MCF 10A (cell line): ENCODE results near the gene NOX5. TPM values are rescaled to one million over a fixed set of nuclear protein-coding genes. Genes with fewer than 3 reads are reported as not detected.

Experiments
- BruUV-seq: library from RNA; stranded (reverse); fragments of 400-500 nt; replicated peaks from 2 replicates; lab custom pipeline; 2021; lab: Mats Ljungman, UMichigan
- CTCF ChIA-PET: fragments of 300-600 bp; sonication (Branson Sonifier 250); formaldehyde crosslinking; extraction: SDS; loops from one replicate; lab custom pipeline; 2021; ENCODE audit warnings: antibody characterized with exemption, inconsistent platforms; lab: Yijun Ruan, JAX
- POLR2A ChIA-PET: fragments of 300-600, 350-650 bp; sonication (Branson Sonifier 250); formaldehyde crosslinking; extraction: SDS; loops from one replicate; lab custom pipeline; 2020; ENCODE audit warnings: antibody characterized with exemption, inconsistent platforms; lab: Yijun Ruan, JAX
- DNase-seq: peaks from one replicate; pipeline ENCODE4 v3.0.0-alpha.2; 2018; ENCODE audit not compliant: unreplicated experiment
- H3K27ac Mint-ChIP-seq: one replicate; pipeline ENCODE4 v1.8.0; 2022; ENCODE audit warnings: mild to moderate bottlenecking, low read depth, mixed read lengths; ENCODE audit not compliant: unreplicated experiment
- H3K27me3 Mint-ChIP-seq: one replicate; pipeline ENCODE4 v1.8.0; 2022; ENCODE audit warnings: mixed read lengths; ENCODE audit not compliant: insufficient read depth, unreplicated experiment
- H3K36me3 Mint-ChIP-seq: one replicate; pipeline ENCODE4 v1.8.0; 2022; ENCODE audit warnings: mild to moderate bottlenecking, moderate library complexity, mixed read lengths; ENCODE audit not compliant: insufficient read depth, unreplicated experiment
- H3K4me1 Mint-ChIP-seq: one replicate; pipeline ENCODE4 v1.8.0; 2022; ENCODE audit warnings: mixed read lengths; ENCODE audit not compliant: insufficient read depth, unreplicated experiment
- H3K4me3 Mint-ChIP-seq: one replicate; pipeline ENCODE4 v1.8.0; 2022; ENCODE audit warnings: mild to moderate bottlenecking, moderate library complexity, mixed read lengths; ENCODE audit not compliant: unreplicated experiment
- H3K9me3 Mint-ChIP-seq: one replicate; pipeline ENCODE4 v1.8.0; 2022; ENCODE audit warnings: mixed read lengths; ENCODE audit not compliant: unreplicated experiment
- intact Hi-C: fragments of 100-400 bp; cut with micrococcal nuclease; formaldehyde crosslinking; loops from 2 replicates; pipeline ENCODE4 v1.14.1; 2022
- total RNA-seq: library from RNA; stranded (reverse); gene quantifications from 2 replicates; pipeline ENCODE4 v1.2.3, GENCODE V29; 2022
- TF ChIP-seq, protein P1 (sequence below): fragments of 200-600 bp; IDR thresholded peaks from one replicate; pipeline ENCODE4 v1.8.0; 2022; ENCODE audit warnings: antibody characterized with exemption, mild to moderate bottlenecking; ENCODE audit not compliant: unreplicated experiment

NOX5 gene
- total RNA-seq, 1 experiment from 2014 or later: 1.4 TPM

GRCh38 chr15:68999091-68999490 is 15.4 kb upstream of the NOX5 start:
- H3K36me3 Mint-ChIP-seq: no peaks in the 10 kb centered on the region
- ChIA-PET POLR2A (no interaction called here), CTCF (interaction anchor here (0.6 kb wide), 1 partner anchor 583 kb away, joined by 3 read pairs; no protein-coding TSS in a partner anchor)
- intact Hi-C loops: no loop called here
- no peaks in the 10 kb centered on the region for H3K9me3 Mint-ChIP-seq
- H3K4me3 Mint-ChIP-seq: no peak overlapping the region
- no TSS peak for BruUV-seq
- DNase-seq: no peak
- TF ChIP-seq, protein P1, sequence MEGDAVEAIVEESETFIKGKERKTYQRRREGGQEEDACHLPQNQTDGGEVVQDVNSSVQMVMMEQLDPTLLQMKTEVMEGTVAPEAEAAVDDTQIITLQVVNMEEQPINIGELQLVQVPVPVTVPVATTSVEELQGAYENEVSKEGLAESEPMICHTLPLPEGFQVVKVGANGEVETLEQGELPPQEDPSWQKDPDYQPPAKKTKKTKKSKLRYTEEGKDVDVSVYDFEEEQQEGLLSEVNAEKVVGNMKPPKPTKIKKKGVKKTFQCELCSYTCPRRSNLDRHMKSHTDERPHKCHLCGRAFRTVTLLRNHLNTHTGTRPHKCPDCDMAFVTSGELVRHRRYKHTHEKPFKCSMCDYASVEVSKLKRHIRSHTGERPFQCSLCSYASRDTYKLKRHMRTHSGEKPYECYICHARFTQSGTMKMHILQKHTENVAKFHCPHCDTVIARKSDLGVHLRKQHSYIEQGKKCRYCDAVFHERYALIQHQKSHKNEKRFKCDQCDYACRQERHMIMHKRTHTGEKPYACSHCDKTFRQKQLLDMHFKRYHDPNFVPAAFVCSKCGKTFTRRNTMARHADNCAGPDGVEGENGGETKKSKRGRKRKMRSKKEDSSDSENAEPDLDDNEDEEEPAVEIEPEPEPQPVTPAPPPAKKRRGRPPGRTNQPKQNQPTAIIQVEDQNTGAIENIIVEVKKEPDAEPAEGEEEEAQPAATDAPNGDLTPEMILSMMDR: no peak
- no peaks in the 10 kb centered on the region for H3K27me3 Mint-ChIP-seq
- H3K27ac Mint-ChIP-seq: no peak overlapping the region
- peaks cover 21% of the 10 kb centered on the region for H3K4me1 Mint-ChIP-seq

DNA sequence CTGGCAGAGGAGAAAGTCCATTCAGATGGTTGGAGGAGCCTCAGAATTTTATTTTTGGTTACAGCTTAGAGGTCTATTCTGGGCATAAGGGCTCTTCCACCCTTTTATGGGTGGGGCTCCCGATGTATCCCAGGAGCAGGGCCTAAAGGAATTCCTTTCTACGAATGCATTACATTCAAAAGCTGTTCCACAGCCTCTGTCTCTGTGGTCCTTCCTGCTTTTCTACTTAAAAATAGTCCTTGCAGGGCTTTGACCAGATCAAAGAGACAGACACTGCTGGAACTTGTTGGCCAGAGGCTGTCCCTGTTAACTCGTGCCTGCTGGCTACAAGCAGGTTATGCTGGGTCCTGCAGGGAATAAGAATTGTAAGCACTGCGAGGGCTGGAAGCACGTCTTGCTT is 14.4 kb upstream of the NOX5 start:
- no peaks in the 10 kb centered on the region for H3K36me3 Mint-ChIP-seq
- TF ChIP-seq, protein P1: no peak
- no TSS peak for BruUV-seq
- H3K27me3 Mint-ChIP-seq: no peaks in the 10 kb centered on the region
- H3K9me3 Mint-ChIP-seq: no peaks in the 10 kb centered on the region
- H3K27ac Mint-ChIP-seq: no peak overlapping the region
- peaks cover 11% of the 10 kb centered on the region for H3K4me1 Mint-ChIP-seq
- intact Hi-C loops: no loop called here
- ChIA-PET POLR2A (interaction anchor here (0.6 kb wide), 1 partner anchor 8 kb away, joined by 3 read pairs; no protein-coding TSS in a partner anchor), CTCF (interaction anchor here (0.6 kb wide), 1 partner anchor 1719 kb away, joined by 3 read pairs; no protein-coding TSS in a partner anchor)
- H3K4me3 Mint-ChIP-seq: no peak overlapping the region
- no peak for DNase-seq

DNA sequence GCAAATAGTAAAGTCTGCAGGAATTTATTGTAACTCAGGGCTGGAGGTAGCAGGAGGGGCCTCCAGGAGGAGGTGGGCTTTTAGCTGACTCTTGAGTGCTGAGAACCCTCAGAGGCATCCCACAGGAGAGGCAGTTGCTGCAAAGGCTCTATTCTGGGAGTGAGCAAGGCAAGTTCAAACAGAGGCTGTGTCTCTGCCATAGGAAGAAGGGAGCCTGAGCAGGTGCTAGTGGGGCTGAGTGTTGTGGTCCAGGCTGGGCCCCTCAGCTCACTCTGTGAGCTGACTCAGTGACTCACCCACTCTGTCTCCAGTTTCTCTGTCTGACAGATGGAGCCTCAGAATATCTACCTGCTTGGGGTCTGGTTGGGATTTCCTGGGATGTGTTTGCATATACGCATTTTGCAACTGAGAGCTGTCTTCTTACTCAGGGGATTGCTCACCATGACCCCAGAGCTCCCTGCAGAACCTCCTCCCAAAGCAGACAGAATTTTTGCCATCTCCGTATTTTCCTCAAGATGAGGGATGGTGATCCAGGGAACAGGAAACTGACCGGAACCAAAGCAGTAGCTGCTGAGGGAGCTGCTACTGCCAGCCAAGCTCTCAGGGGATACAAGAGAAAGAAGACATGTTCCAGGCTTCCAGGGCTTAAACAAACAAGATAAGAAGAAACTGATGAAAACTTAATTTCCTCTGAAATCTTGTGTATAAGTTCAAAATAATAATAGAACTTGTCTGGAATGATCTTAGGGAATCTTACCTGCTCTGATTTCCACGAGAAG is 13.6 kb upstream of the NOX5 start:
- intact Hi-C loops: no loop called here
- no peak overlapping the region for H3K27ac Mint-ChIP-seq
- no peaks in the 10 kb centered on the region for H3K36me3 Mint-ChIP-seq
- H3K9me3 Mint-ChIP-seq: no peaks in the 10 kb centered on the region
- TF ChIP-seq, protein P1: no peak
- POLR2A ChIA-PET: interaction anchor here (0.6 kb wide), 1 partner anchor 7 kb away, joined by 3 read pairs; no protein-coding TSS in a partner anchor
- H3K4me3 Mint-ChIP-seq: no peak overlapping the region
- CTCF ChIA-PET: interaction anchor here (0.6 to 0.8 kb wide), 2 partner anchors 58 to 451 kb away, joined by 3 read pairs; no protein-coding TSS in a partner anchor
- peaks cover 7% of the 10 kb centered on the region for H3K4me1 Mint-ChIP-seq
- no peaks in the 10 kb centered on the region for H3K27me3 Mint-ChIP-seq
- DNase-seq: no peak
- no TSS peak for BruUV-seq

- H3K27ac Mint-ChIP-seq: no peak overlapping the region
- no peaks in the 10 kb centered on the region for H3K36me3 Mint-ChIP-seq
- H3K4me1 Mint-ChIP-seq: peaks cover 7% of the 10 kb centered on the region
- H3K9me3 Mint-ChIP-seq: peaks cover 4% of the 10 kb centered on the region
- no peaks in the 10 kb centered on the region for H3K27me3 Mint-ChIP-seq
- ChIA-PET POLR2A (no interaction called here), CTCF (no interaction called here)
- no TSS peak for BruUV-seq
- intact Hi-C loops: no loop called here
- TF ChIP-seq, protein P1: no peak
- no peak overlapping the region for H3K4me3 Mint-ChIP-seq
- no peak for DNase-seq
Measured at GRCh38 chr15:69002783-69003182, 11.7 kb upstream of the NOX5 start.
